22Rv1 (cell line): ENCODE data around the gene PACSIN1.

Experiments
- H3K27ac ChIP-seq: fragments of 450-650 bp; 2 replicates; pipeline ENCODE4 v1.5.1; 2017
- CTCF ChIP-seq: fragments of 450-650 bp; IDR thresholded peaks from 2 replicates; pipeline ENCODE4 v1.5.1; 2017; ENCODE audit warnings: mild to moderate bottlenecking
- ZFX ChIP-seq: fragments of 450-650 bp; IDR thresholded peaks from 2 replicates; pipeline ENCODE4 v1.6.1; 2017; ENCODE audit warnings: antibody characterized with exemption, borderline replicate concordance

PACSIN1 gene

GRCh38 chr6:34493344-34493743 is 27.5 kb downstream of the PACSIN1 start:
- TF ChIP-seq ZFX: no peak
- TF ChIP-seq CTCF: no peak
- H3K27ac ChIP-seq: no peak overlapping the region

GRCh38 chr6:34494973-34495372 is 29.1 kb downstream of the PACSIN1 start:
- H3K27ac ChIP-seq: no peak overlapping the region

GRCh38 chr6:34496103-34496685 is 30.3 kb downstream of the PACSIN1 start:
- no peak overlapping the region for H3K27ac ChIP-seq
- TF ChIP-seq CTCF (no peak), ZFX (no peak)

More at GRCh38 chr6:34494973-34495372, 29.1 kb downstream of the PACSIN1 start:
- TF ChIP-seq CTCF (no peak), ZFX (no peak)

GRCh38 chr6:34497411-34497810 is 31.5 kb downstream of the PACSIN1 start:
- TF ChIP-seq CTCF (no peak), ZFX (no peak)
- H3K27ac ChIP-seq: no peak overlapping the region

GRCh38 chr6:34506718-34507117 is 40.8 kb downstream of the PACSIN1 start:
- no peak for TF ChIP-seq CTCF
- no peak for TF ChIP-seq ZFX
- no peak overlapping the region for H3K27ac ChIP-seq

- H3K27ac ChIP-seq: no peak overlapping the region
- TF ChIP-seq ZFX: no peak
- no peak for TF ChIP-seq CTCF
These were observed 42.5 kb downstream of the PACSIN1 start for GRCh38 chr6:34508425-34508824.

DNA sequence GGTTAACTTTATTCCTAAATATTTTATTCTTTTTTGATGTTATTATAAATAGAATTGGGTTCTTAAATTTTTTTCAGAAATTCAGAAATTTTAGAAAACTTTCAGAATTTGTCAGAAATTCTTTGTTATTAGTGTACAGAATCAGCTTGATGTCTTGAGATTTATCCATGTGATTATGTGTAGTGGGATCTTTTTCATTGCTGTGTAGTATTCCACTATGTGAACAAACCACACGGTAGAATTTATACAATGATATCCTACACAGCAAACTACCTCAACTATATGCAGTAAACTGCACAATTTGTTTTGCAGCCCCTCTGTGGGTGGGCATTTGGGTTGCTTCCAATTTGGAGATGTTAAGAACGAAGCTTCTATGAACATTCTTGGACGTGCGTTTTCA is 43.9 kb downstream of the PACSIN1 start:
- H3K27ac ChIP-seq: no peak overlapping the region
- no peak for TF ChIP-seq CTCF
